GM21360 (cell line): ENCODE measurements around the gene DVL1.

ENCODE experiments used
- ATAC-seq: cut with Tn5 transposase; IDR thresholded peaks from one replicate; pipeline ENCODE4 v1.9.1; 2021; ENCODE audit warnings: mild to moderate bottlenecking, moderate library complexity; ENCODE audit not compliant: unreplicated experiment

Gene DVL1

GRCh38 chr1:1342061-1342562 lies 7.1 kb downstream of the DVL1 start:
- no peak for ATAC-seq

GRCh38 chr1:1341549-1342021 lies 7.6 kb downstream of the DVL1 start:
- no peak for ATAC-seq

GRCh38 chr1:1340791-1341548 lies 8.2 kb downstream of the DVL1 start:
- ATAC-seq: no peak

DNA sequence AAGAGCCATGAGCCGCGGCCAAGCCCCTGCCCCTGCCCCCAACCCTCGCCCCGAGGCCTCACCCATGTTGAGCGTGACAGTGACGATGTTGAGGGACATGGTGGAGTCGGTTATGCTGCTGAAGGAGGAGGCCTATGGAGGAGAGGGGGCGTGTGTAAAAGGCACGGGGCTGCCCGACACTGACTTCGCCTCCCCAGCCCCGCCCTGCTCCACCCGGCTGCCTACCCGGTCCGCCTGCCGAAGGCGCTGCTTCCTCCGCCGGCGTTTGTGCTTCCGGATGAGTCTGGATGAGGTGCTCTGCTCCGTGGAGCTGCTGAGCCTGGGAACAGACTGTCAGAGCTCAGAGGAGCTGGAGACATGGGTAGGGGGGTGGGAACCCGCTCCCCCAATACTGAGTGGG lies 9.0 kb downstream of the DVL1 start:
- no peak for ATAC-seq

- no peak for ATAC-seq
Observed at GRCh38 chr1:1338278-1338677, 10.9 kb downstream of the DVL1 start.

DNA sequence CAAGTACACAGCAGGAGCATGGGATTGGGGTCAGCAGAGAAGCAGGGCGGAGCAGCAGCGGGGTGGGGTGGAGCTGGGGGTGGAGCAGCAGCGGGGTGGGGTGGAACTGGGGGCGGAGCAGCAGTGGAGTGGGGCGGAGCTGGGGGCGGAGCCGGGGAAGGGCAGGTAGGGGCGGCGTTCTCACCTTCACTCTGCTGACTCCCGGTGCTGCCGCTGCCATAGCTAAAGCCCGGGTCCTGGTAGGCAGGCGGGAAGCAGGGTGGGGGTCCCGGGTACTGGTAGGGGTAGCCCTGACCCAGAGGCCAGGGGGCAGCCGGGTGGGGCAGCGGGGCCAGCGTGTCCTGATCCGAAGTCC lies 11.4 kb downstream of the DVL1 start:
- ATAC-seq: no peak

- ATAC-seq: no peak
Observed at GRCh38 chr1:1336931-1337792, 12.1 kb downstream of the DVL1 start.

DNA sequence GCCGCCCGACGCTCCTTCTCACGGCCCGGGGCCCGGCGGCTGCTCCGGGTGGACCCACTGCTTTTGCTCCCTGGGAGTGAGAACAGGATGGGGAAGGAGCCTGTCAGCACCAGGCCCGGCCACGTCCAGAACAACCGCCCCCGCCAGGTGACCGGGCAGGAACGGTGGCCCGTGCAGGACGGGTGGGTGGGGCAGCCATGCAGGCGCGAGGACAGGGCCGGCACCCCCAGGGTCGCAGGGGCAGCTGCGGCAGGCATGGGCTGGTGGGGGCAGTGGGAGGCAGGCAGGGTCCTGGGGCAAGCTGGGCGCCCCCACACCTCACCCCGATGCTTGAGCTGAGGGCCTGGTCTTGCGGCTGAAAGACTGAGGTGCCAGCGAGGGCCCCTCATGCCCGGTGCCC lies 12.8 kb downstream of the DVL1 start:
- ATAC-seq: no peak

DNA sequence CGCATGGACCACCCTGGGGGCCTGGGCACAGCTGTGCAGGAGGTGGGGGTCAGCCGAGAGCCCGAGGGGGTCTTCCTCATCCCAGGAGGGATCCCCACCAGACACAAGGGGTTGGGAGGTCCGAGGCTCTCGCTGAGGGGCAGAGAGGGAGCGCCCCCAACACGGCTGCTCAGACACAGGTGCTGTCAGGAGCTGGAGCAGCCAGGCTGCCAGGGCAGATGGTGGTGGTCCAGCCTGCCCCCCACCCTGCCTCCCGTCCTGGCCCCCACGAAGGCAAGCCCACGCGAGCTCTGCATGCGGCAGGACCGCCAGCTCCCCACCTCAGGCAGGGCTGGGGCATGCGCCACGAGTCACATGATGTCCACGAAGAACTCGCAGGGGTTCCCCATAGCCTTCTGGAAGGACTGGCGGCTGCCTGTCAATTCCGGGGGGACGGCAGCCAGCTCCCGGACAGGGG lies 13.4 kb downstream of the DVL1 start:
- ATAC-seq: no peak

DNA sequence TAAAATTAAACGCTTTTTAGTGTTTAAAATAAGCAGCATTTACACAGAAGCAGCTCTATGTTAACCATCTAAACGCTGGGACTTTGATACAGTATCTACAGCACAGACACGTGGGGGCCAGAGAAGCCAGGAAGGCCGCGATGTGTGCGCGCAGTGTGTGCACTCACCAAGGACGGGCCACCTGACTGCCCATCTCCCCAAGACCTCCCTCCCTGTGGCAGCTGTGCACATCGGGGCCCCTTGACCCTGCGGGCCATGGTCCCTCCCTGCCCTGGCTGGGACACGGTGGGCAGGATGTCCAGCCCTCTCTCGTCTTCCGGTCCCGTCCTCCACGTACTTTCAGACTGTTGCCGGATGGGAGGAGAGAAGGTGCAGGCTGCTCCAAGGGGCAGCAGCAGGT lies 13.9 kb downstream of the DVL1 start:
- ATAC-seq: no peak

GRCh38 chr1:1334835-1335234 lies 14.4 kb downstream of the DVL1 start:
- ATAC-seq: no peak

DNA sequence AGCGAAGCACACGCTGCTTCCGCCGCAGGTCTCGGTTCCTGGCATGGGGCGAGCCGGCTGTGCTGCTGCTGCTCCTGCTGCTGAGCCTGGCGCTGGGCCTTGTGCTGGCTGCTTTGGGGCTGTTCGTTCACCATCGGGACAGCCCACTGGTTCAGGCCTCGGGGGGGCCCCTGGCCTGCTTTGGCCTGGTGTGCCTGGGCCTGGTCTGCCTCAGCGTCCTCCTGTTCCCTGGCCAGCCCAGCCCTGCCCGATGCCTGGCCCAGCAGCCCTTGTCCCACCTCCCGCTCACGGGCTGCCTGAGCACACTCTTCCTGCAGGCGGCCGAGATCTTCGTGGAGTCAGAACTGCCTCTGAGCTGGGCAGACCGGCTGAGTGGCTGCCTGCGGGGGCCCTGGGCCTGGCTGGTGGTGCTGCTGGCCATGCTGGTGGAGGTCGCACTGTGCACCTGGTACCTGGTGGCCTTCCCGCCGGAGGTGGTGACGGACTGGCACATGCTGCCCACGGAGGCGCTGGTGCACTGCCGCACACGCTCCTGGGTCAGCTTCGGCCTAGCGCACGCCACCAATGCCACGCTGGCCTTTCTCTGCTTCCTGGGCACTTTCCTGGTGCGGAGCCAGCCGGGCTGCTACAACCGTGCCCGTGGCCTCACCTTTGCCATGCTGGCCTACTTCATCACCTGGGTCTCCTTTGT lies 15.5 kb downstream of the DVL1 start:
- no peak for ATAC-seq

- no peak for ATAC-seq
Observed at GRCh38 chr1:1332774-1333480, 16.3 kb downstream of the DVL1 start.

DNA sequence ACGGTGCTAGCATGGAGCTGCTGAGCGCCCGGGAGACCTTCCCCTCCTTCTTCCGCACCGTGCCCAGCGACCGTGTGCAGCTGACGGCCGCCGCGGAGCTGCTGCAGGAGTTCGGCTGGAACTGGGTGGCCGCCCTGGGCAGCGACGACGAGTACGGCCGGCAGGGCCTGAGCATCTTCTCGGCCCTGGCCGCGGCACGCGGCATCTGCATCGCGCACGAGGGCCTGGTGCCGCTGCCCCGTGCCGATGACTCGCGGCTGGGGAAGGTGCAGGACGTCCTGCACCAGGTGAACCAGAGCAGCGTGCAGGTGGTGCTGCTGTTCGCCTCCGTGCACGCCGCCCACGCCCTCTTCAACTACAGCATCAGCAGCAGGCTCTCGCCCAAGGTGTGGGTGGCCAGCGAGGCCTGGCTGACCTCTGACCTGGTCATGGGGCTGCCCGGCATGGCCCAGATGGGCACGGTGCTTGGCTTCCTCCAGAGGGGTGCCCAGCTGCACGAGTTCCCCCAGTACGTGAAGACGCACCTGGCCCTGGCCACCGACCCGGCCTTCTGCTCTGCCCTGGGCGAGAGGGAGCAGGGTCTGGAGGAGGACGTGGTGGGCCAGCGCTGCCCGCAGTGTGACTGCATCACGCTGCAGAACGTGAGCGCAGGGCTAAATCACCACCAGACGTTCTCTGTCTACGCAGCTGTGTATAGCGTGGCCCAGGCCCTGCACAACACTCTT lies 17.0 kb downstream of the DVL1 start:
- no peak for ATAC-seq

DNA sequence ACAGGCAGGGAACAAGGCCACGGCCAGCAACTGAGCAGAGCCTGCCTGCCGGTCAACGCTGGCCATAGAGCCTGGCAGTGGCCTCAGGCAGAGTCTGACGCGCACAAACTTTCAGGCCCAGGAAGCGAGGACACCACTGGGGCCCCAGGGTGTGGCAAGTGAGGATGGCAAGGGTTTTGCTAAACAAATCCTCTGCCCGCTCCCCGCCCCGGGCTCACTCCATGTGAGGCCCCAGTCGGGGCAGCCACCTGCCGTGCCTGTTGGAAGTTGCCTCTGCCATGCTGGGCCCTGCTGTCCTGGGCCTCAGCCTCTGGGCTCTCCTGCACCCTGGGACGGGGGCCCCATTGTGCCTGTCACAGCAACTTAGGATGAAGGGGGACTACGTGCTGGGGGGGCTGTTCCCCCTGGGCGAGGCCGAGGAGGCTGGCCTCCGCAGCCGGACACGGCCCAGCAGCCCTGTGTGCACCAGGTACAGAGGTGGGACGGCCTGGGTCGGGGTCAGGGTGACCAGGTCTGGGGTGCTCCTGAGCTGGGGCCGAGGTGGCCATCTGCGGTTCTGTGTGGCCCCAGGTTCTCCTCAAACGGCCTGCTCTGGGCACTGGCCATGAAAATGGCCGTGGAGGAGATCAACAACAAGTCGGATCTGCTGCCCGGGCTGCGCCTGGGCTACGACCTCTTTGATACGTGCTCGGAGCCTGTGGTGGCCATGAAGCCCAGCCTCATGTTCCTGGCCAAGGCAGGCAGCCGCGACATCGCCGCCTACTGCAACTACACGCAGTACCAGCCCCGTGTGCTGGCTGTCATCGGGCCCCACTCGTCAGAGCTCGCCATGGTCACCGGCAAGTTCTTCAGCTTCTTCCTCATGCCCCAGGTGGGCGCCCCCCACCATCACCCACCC lies 17.9 kb downstream of the DVL1 start, which contains the start of gene TAS1R3:
Gene TAS1R3 (plus strand): TSS at position 213 of the 898 bp plus-strand sequence. CDS start 66 bp downstream, at position 279.
- no peak for ATAC-seq

DNA sequence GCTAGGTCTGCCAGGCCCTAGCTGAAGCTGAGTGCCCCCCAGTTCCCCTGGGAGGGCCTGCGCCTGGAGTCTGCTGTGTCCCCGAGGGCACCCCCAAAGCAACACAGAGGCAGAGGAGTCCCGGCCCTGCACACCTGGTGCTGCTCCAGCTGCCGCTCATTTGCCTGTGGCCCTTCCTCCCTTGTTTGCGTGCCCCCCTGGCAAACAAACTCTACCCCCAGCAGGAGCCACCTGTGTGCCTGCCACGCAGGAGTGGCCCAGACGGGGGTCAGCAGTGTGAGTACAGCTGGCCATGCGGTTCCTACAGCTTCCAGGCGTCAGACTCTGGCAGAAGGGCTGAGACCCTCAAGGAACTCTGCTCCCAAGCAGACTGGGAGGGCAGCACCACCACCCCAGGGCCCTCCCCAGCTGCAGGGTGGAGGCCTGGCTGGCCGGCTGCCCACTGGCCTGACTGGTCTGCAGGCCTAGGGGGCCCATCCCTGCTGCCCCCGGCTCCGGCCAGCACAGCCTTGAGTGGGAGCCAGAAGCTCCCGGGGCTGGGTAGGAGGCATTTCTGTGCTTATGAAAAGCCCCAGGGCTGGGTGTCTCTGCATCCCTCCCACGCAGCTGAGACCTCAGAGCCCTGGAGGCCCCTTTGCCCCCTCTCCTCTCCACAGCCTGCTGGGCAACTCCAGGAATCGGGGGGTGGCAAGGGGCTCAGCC lies 18.7 kb downstream of the DVL1 start:
- no peak for ATAC-seq

- no peak for ATAC-seq
Observed at GRCh38 chr1:1329304-1330210, 19.7 kb downstream of the DVL1 start.
